HG03175 (cell line): ENCODE results near the gene PRSS57.
"Not testable (repeated sequence)": the region's sequence is repeated elsewhere in the genome, so short reads cannot be mapped to it uniquely, and the experiment has no call there.

Experiments
- ATAC-seq: cut with Tn5 transposase; IDR thresholded peaks from one replicate; pipeline ENCODE4 v1.9.1; 2021; ENCODE audit warnings: mild to moderate bottlenecking, moderate library complexity; ENCODE audit not compliant: unreplicated experiment

PRSS57 gene

GRCh38 chr19:723714-724113, 28.5 kb upstream of the PRSS57 start:
- ATAC-seq, result no peak

GRCh38 chr19:723247-723646, 28.0 kb upstream of the PRSS57 start:
- ATAC-seq, result no peak

GRCh38 chr19:722553-723101, 27.4 kb upstream of the PRSS57 start:
- ATAC-seq, result no peak

- no peak for ATAC-seq
Measured at GRCh38 chr19:720345-721160, 25.3 kb upstream of the PRSS57 start.

- no peak for ATAC-seq
Measured at GRCh38 chr19:719636-720344, 24.5 kb upstream of the PRSS57 start.

GRCh38 chr19:718991-719512, 23.8 kb upstream of the PRSS57 start:
- no peak for ATAC-seq

- no peak for ATAC-seq
Measured at GRCh38 chr19:718251-718951, 23.1 kb upstream of the PRSS57 start.

- no peak for ATAC-seq
Measured at GRCh38 chr19:715347-715746, 20.1 kb upstream of the PRSS57 start.

GRCh38 chr19:711254-711653, 16.0 kb upstream of the PRSS57 start:
- ATAC-seq, result no peak

- no peak for ATAC-seq
Measured at GRCh38 chr19:710767-711166, 15.5 kb upstream of the PRSS57 start.

GRCh38 chr19:709965-710571, 14.8 kb upstream of the PRSS57 start:
- ATAC-seq, result no peak

GRCh38 chr19:709196-709964, 14.1 kb upstream of the PRSS57 start:
- ATAC-seq, result no peak

- no peak for ATAC-seq
Measured at GRCh38 chr19:708154-709143, 13.2 kb upstream of the PRSS57 start, which contains the start of gene PALM. Gene PALM (plus strand): TSS chr19:708935. CDS start chr19:709147, 212 bp downstream.

GRCh38 chr19:704447-704741, 9.1 kb upstream of the PRSS57 start:
- no peak for ATAC-seq

- ATAC-seq, result no peak
Measured at GRCh38 chr19:703651-704446, 8.6 kb upstream of the PRSS57 start.

- ATAC-seq, result no peak
Measured at GRCh38 chr19:703329-703650, 8.0 kb upstream of the PRSS57 start.

- not testable (repeated sequence) for ATAC-seq
Measured at GRCh38 chr19:702847-703246, 7.6 kb upstream of the PRSS57 start.

- not testable (repeated sequence) for ATAC-seq
Measured at GRCh38 chr19:699885-700284, 4.6 kb upstream of the PRSS57 start.
